Esophagus squamous epithelium (tissue), 5 donors: ENCODE data around the gene MCHR2. TPM values are rescaled to one million over a fixed set of nuclear protein-coding genes. Genes with fewer than 3 reads are reported as not detected.

Experiments used
- DNase-seq: peaks from one replicate; lab custom pipeline; 2025; lab: John Stamatoyannopoulos, UW
- H3K27ac ChIP-seq, 4 donors: fragments of 200-600 bp; sonication (generic); one replicate each; pipeline ENCODE4 v1.5.1; 2016 to 2019; ENCODE audit warnings: mild to moderate bottlenecking in 1 of 4
- H3K27me3 ChIP-seq, 4 donors: fragments of 200-600 bp; sonication (generic); 1 replicate in 3 of 4; 2 replicates in 1 of 4; pipeline versions ENCODE4 v1.5.1 to v1.6.0; 2017 to 2021; ENCODE audit warnings: antibody characterized with exemption in 1 of 4
- H3K36me3 ChIP-seq, 3 donors: fragments of 200-600 bp; sonication (generic); one replicate each; pipeline ENCODE4 v1.5.1; 2016 to 2019
- H3K4me1 ChIP-seq, 3 donors: fragments of 200-600 bp; sonication (generic); one replicate each; pipeline ENCODE4 v1.5.1; 2017 to 2019
- H3K4me3 ChIP-seq, 4 donors: fragments of 200-600 bp; sonication (generic); 1 replicate in 3 of 4; 2 replicates in 1 of 4; pipeline ENCODE4 v1.5.1; 2016 to 2019; ENCODE audit warnings: mild to moderate bottlenecking in 2 of 4, moderate library complexity in 1 of 4
- H3K9me3 ChIP-seq, 3 donors: fragments of 200-600 bp; sonication (generic); one replicate each; pipeline ENCODE4 v1.5.1; 2016 to 2019
- POLR2A ChIP-seq, 4 donors: fragments of 450-650 bp; IDR thresholded peaks; one replicate each; pipeline ENCODE4 v1.6.1; 2017; ENCODE audit warnings: antibody characterized with exemption in 4 of 4, mild to moderate bottlenecking in 4 of 4, moderate library complexity in 3 of 4
- whole genome bisulfite sequencing, 2 donors: methylation state at CpG; one replicate each; pipeline ENCODE4 v1.1.5; 2018; 5-methylcytosine and 5-hydroxymethylcytosine counted together
- intact Hi-C: fragments of 100-400 bp; cut with DNase I; formaldehyde crosslinking; loops from one replicate; pipeline ENCODE4 v1.15.0; 2022
- total RNA-seq, 4 donors: library from RNA; depleted of rRNA; stranded (reverse); fragments of >200 nt; gene quantifications; one replicate each; pipeline ENCODE4 v1.1.0, GENCODE V29; 2016
- TF ChIP-seq, protein P1 (sequence below), 6 experiments: fragments of 450-650 bp in 4 of 6; fragments of 200-600 bp in 2 of 6; sonication (generic) in 2 of 6; IDR thresholded peaks; one replicate each; pipeline ENCODE4 v1.5.1; 2016 to 2019; ENCODE audit warnings: antibody characterized with exemption in 6 of 6, mild to moderate bottlenecking in 4 of 6, moderate library complexity in 4 of 6
- donor health status: DM: yes; HTN: yes; CAD: no.

The MCHR2 gene
- total RNA-seq, 4 donors from 2014 or later, result not detected

DNA sequence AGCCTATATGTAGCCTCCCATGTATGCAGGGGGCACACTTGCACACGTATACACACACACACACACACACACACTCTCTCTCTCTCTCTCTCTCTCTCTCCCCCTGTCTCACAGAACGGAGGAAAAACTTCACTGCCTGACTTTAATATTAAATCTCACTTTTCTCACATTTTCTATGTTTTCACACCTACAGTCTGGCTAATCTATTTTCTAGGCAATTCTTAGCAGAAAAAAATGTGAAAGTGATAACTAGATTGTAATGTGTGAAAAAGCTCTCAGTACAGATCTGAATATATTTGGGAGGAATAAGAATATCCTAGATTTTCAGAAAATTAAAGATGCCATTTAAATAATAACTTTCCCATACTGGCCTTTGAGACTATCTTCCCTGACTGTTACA lies 120.9 kb downstream of the MCHR2 start:
- TF ChIP-seq POLR2A (IDR thresholded peaks at IDR 0.05), result no peak
- TF ChIP-seq, protein P1, sequence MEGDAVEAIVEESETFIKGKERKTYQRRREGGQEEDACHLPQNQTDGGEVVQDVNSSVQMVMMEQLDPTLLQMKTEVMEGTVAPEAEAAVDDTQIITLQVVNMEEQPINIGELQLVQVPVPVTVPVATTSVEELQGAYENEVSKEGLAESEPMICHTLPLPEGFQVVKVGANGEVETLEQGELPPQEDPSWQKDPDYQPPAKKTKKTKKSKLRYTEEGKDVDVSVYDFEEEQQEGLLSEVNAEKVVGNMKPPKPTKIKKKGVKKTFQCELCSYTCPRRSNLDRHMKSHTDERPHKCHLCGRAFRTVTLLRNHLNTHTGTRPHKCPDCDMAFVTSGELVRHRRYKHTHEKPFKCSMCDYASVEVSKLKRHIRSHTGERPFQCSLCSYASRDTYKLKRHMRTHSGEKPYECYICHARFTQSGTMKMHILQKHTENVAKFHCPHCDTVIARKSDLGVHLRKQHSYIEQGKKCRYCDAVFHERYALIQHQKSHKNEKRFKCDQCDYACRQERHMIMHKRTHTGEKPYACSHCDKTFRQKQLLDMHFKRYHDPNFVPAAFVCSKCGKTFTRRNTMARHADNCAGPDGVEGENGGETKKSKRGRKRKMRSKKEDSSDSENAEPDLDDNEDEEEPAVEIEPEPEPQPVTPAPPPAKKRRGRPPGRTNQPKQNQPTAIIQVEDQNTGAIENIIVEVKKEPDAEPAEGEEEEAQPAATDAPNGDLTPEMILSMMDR (IDR thresholded peaks at IDR 0.05), result no peak
- Histone ChIP-seq H3K27ac (no peak overlapping the region), H3K9me3 (no peaks in the 10 kb centered on the region), H3K27me3 (peaks cover 0 to 32% (median 0%) of the 10 kb centered on the region in 4 donors), H3K36me3 (no peaks in the 10 kb centered on the region), H3K4me3 (no peak overlapping the region), H3K4me1 (no peaks in the 10 kb centered on the region)
- 66% methylated on average over 2 of the region's 2 CpGs for WGBS, 2 donors
- intact Hi-C loops, result no loop called here
- DNase-seq, result no peak

DNA sequence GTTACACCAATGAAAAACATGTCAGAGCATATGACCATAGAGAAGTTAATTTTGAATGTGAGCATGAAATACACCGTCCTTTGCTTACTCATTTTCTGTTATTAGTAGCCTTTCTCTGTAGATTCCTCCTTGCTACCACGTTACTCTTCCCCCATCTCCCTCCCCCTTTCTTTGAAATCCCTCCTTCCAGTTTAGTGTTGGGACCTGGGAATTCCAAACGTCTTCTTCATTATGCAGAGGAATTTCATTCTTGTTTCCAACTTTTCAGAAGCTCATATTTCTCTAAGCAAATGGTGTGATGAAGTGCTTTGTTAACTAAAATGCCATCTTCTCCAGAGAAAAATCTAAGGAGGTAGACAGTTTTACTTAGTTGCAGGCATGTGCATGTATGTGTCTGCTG lies 122.4 kb downstream of the MCHR2 start:
- DNase-seq, result no peak
- WGBS, 2 donors, result 39 to 49% methylated on average over 3 of the region's 3 CpGs
- Histone ChIP-seq H3K4me3 (no peak overlapping the region), H3K27ac (no peak overlapping the region), H3K27me3 (peaks cover 0 to 32% (median 0%) of the 10 kb centered on the region in 4 donors), H3K36me3 (no peaks in the 10 kb centered on the region), H3K4me1 (no peaks in the 10 kb centered on the region), H3K9me3 (no peaks in the 10 kb centered on the region)
- intact Hi-C loops, result no loop called here
- TF ChIP-seq, protein P1 (IDR thresholded peaks at IDR 0.05), result no peak
- TF ChIP-seq POLR2A (IDR thresholded peaks at IDR 0.05), result no peak
